ENCODE measurements around the gene ZNRD2. TPM values are rescaled to one million over a fixed set of nuclear protein-coding genes. Genes with fewer than 3 reads are reported as not detected.

The ZNRD2 gene
- total RNA-seq, 2 experiments from 2014 or later = 41.4 to 42.5 TPM

DNA sequence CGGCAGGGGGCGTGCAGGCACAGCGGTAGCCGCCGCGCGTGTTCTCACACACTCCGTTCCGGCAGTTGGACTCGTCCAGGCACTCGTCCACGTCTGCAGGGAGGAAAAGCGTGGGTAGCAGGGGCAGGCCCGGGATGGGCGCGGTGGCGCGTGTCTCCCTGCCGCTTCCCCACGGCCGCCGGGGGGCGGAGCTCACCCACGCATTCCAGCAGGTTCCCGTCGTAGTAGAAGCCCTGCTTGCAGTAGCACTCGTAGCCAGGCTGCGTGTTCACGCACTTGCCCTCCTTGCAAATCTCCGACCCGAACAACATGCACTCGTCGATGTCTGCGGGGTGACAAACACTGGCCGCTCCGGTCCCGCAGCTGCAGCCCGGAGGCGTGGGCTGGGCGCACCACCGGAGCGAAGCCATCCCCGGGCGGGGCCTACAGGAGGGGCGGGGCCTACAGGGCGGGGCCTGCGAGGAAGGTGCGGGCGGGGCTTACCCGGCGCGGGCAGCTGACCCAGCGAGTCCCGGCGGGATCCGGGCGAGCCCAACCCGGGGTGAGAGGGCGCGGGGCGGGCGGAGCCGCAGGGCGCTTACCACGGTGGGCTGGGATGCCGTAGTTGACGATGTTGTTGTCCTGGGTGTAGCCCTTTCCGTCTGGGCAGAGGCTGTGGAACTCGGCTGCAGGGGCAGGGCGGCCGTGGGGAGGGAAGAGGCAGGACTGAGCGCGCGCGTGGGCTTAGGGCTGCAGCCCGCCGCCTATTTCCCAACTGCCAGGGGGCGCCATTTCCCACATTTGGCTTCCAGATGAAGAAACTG lies 29.8 kb upstream of the ZNRD2 start:
- intact Hi-C loops (cut with micrococcal nuclease) = loop anchor here (1.0 to 2.0 kb wide), 7 partner anchors 12 to 158 kb away; partner anchors contain the start of genes MAP3K11, SLC25A45 and ZNRD2
- Mint-ChIP-seq H3K27ac (peak overlapping the region; percentile 82), H3K27me3 (ENCODE audit: low read depth) (no peaks in the 10 kb centered on the region), H3K36me3 (ENCODE audit: low read depth) (peaks cover 1% of the 10 kb centered on the region), H3K4me1 (ENCODE audit: low read depth) (peaks cover 16% of the 10 kb centered on the region), H3K9me3 (no peaks in the 10 kb centered on the region), H3K4me3 (peak overlapping the region; percentile 80)
- DNase-seq = peak; percentile 93
- CTCF ChIA-PET = interaction anchor here (0.7 to 4.0 kb wide), 25 partner anchors 8 to 166 kb away, joined by 3 to 86 read pairs (median 8); partner anchors contain the start of genes EHBP1L1, FAM89B, KCNK7 and RELA

DNA sequence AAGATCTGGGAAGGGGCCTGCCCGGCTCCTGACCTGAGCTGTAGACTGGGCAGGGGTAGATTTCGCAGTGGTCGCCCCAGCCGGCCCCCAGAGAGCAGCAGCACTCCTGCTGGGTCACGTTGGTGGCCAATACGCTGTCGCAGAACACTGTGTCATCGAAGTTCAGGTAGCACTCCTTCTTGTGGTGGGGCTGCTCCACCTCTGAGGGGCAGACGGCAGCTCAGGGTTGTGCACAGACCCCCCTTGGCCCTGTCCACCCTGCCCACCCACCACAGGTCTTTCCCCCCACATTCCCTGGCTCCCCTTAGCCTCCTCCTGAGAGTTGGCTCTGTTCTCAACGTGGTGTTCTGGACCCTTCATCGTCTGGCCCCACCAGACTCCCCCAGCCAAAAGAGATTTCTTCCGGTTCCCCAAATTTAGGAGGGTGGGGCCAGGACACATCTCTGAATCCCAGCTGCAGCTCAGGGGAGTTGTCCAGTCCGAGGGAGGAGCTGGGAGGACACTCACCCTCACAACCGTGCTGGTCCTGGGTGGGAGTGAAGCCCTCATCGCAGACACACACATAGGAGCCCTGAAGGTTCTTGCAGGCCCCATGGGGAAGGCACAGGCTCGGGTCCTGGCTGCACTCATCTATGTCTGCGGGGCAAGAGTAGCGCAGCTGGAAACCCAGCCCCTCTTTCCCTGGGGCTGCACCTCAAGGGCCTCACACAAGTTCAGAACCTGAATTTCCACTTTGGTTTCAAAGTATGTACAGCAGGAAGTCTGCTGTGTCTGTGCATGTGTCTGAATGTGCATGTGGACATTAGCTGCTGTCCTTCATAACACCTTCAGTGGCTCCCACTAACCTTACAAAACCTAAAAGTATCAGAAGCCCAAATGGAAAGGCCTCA lies 28.9 kb upstream of the ZNRD2 start:
- peak overlapping the region; percentile 82 for H3K27ac Mint-ChIP-seq
- no peak for DNase-seq
- peaks cover 1% of the 10 kb centered on the region for H3K36me3 Mint-ChIP-seq (ENCODE audit: low read depth)
- H3K9me3 Mint-ChIP-seq = no peaks in the 10 kb centered on the region
- peak overlapping the region; percentile 80 for H3K4me3 Mint-ChIP-seq
- intact Hi-C loops (cut with micrococcal nuclease) = loop anchor here (1.0 to 2.0 kb wide), 3 partner anchors 11 to 52 kb away; no protein-coding TSS in a partner anchor
- CTCF ChIA-PET = interaction anchor here (0.7 to 4.0 kb wide), 26 partner anchors 8 to 167 kb away, joined by 3 to 86 read pairs (median 7); partner anchors contain the start of genes EHBP1L1, FAM89B, KCNK7 and RELA
- H3K4me1 Mint-ChIP-seq (ENCODE audit: low read depth) = peaks cover 23% of the 10 kb centered on the region
- no peaks in the 10 kb centered on the region for H3K27me3 Mint-ChIP-seq (ENCODE audit: low read depth)

DNA sequence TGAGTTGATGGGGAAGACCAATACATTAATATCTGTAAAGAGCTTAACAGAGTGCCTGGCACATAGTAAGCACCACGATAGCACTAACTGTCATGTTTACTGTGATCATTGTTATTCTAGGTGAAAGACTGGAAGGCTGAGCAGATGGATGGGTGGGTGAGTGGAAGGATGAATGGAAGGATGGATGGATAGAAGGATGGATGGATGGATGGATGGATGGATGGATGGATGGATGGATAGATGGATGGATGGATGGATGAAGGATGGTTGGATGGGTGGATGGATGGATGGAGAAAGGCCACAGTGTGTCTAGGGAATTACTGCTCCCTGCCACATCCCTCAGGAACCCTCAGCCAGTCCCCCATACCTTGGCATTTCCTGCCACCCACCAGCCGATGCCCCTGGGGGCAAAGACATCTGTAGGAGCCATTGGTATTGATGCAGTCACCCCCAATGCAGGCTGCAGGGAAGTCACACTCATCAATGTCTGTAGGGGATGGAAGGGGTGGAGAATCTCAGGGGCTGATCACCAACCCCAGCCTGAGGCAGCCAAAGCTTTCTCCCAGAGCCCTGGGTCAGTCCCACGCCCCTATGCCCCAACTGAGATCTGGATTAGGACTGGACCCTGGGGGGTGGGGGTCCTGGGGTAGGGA lies 27.4 kb upstream of the ZNRD2 start:
- Mint-ChIP-seq H3K4me1 (ENCODE audit: low read depth) (peaks cover 29% of the 10 kb centered on the region), H3K27me3 (ENCODE audit: low read depth) (no peaks in the 10 kb centered on the region), H3K27ac (no peak overlapping the region), H3K36me3 (ENCODE audit: low read depth) (no peaks in the 10 kb centered on the region), H3K9me3 (no peaks in the 10 kb centered on the region), H3K4me3 (no peak overlapping the region)
- CTCF ChIA-PET = interaction anchor here (3.3 to 4.0 kb wide), 4 partner anchors 28 to 51 kb away, joined by 19 to 86 read pairs (median 32); partner anchors contain the start of genes EHBP1L1, FAM89B and ZNRD2
- intact Hi-C loops (cut with micrococcal nuclease) = no loop called here
- DNase-seq = no peak

DNA sequence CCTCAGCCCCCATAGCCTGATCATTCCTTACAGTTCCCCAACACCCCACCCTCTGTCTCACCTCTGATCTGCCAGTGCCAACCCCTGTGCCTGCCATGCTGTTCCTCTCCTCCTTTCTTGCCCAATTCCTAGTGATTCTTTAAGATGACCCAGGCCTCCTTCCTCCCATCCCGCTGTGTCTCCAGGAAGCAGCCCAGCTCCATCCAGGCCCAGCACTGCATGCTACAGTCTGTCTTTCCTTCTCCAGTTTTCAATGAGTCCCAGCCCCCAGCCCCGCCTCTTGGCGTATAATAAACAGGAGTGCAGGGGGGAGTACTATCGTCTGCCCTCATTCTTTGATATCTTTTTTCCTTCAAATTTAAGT lies 24.4 kb upstream of the ZNRD2 start:
- H3K4me1 Mint-ChIP-seq (ENCODE audit: low read depth) = peaks cover 39% of the 10 kb centered on the region
- no peaks in the 10 kb centered on the region for H3K27me3 Mint-ChIP-seq (ENCODE audit: low read depth)
- H3K27ac Mint-ChIP-seq = peak overlapping the region; percentile 39
- intact Hi-C loops (cut with micrococcal nuclease) = loop anchor here (1.0 kb wide), 1 partner anchor 24 kb away; the partner anchor contains the start of gene ZNRD2
- CTCF ChIA-PET = interaction anchor here (0.6 kb wide), 1 partner anchor 179 kb away, joined by 4 read pairs; no protein-coding TSS in a partner anchor
- H3K4me3 Mint-ChIP-seq = peak overlapping the region; percentile 71
- no peaks in the 10 kb centered on the region for H3K9me3 Mint-ChIP-seq
- no peak for DNase-seq
- peaks cover 7% of the 10 kb centered on the region for H3K36me3 Mint-ChIP-seq (ENCODE audit: low read depth)

DNA sequence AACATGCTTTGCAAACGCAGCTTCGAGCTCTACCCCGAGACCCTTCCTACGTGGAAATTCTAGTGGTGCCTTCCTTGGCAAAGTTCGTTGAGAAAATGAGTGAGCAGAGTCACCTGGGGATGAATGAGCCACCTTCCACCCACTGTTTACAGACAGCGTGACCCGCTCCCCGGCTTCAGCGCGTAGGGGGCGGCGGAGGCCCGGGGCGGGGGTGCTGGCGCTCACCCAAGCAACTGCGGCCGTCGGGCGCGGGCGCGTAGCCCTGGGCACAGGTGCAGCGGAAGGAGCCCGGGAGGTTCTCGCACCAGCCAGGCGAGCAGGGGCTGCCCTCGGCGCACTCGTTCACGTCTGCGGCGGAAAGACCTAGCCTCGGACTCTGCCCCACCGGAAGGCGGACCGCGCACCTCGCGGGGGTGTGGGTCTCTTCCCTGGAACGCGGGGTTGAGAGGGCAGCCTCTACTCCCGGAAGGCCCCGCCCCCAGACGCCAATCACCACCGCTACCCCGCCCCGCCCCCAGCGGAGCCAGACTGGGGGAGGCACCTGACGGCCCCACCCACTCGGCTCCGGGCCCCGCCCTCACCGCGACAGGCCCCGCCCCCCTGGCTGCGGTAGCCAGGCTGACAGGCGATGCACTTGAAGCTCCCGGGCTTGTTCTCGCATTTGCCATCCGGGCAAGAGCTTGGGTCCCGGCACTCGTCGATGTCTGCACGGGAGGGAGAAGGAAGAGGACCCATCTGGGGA lies 23.9 kb upstream of the ZNRD2 start:
- Mint-ChIP-seq H3K9me3 (no peaks in the 10 kb centered on the region), H3K4me1 (ENCODE audit: low read depth) (peaks cover 36% of the 10 kb centered on the region), H3K27ac (peak overlapping the region; percentile 72), H3K4me3 (peak overlapping the region; percentile 71), H3K27me3 (ENCODE audit: low read depth) (no peaks in the 10 kb centered on the region), H3K36me3 (ENCODE audit: low read depth) (peaks cover 9% of the 10 kb centered on the region)
- CTCF ChIA-PET = interaction anchor here (0.6 to 1.4 kb wide), 4 partner anchors 20 to 179 kb away, joined by 3 to 5 read pairs (median 4); no protein-coding TSS in a partner anchor
- intact Hi-C loops (cut with micrococcal nuclease) = loop anchor here (1.0 kb wide), 1 partner anchor 24 kb away; the partner anchor contains the start of gene ZNRD2
- DNase-seq = peak; percentile 98

DNA sequence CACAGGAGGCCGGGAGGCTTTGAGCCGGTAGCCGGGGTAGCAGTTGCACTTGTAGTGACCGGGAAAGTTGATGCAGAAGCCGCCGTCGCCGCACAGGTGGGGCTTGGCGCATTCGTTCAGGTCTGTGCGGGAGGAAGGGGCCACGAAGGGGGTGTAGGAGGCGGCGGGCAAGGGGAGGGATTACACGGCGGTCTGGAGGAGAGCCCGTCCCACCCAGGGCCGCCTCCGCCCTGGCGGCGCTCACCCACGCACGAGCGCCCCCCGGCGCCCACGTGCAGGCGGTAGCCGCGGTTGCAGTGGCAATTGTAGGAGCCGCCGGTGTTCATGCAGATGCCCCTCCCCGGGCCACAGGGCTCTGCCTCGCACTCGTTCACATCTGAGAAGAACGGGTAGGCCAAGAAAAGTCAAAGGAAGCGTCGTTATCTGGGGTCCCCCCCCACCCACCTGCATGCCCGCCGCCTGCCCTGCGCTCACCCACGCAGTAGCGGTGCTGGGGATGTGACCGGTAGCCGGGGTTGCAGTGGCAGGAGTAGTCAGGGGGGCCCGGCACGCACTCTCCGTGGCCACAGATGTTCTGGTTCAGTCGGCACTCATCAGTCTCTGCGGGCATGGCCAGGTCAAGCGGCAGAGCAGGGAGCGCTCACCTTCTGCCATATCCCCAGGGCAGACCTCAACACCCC lies 22.7 kb upstream of the ZNRD2 start:
- H3K4me1 Mint-ChIP-seq (ENCODE audit: low read depth) = peaks cover 40% of the 10 kb centered on the region
- intact Hi-C loops (cut with micrococcal nuclease) = no loop called here

DNA sequence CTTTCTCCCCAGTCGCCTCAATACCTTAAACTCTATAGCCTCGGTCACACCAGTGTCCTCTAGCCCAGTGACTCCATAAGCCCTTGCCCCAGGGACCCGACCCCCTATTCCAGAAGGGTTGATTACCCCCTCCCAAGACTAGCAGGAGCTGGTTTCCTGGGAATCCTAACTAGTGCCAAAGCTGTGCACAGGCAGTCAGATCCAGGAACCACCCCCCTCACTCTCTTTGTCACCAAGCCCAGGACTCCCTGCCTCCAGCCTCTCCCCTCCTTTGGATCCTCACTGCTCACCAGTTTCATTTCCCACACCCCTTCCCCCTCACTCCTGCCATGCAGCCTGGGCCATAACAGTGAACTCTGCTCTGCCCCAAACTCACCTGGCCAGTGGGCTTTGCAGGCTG lies 21.9 kb upstream of the ZNRD2 start:
- H3K27ac Mint-ChIP-seq = peak overlapping the region; percentile 28
- peaks cover 15% of the 10 kb centered on the region for H3K36me3 Mint-ChIP-seq (ENCODE audit: low read depth)
- H3K27me3 Mint-ChIP-seq (ENCODE audit: low read depth) = no peaks in the 10 kb centered on the region
- intact Hi-C loops (cut with micrococcal nuclease) = no loop called here
- peak overlapping the region; percentile 11 for H3K4me3 Mint-ChIP-seq
- CTCF ChIA-PET = interaction anchor here (0.6 to 2.8 kb wide), 4 partner anchors 8 to 136 kb away, joined by 3 to 10 read pairs (median 4); partner anchors contain the start of gene FAM89B
- H3K9me3 Mint-ChIP-seq = no peaks in the 10 kb centered on the region
- peaks cover 47% of the 10 kb centered on the region for H3K4me1 Mint-ChIP-seq (ENCODE audit: low read depth)
- no peak for DNase-seq

More for the DNA sequence above, 22.7 kb upstream of the ZNRD2 start:
- Mint-ChIP-seq H3K36me3 (ENCODE audit: low read depth) (peaks cover 15% of the 10 kb centered on the region), H3K27me3 (ENCODE audit: low read depth) (no peaks in the 10 kb centered on the region), H3K9me3 (no peaks in the 10 kb centered on the region), H3K4me3 (no peak overlapping the region), H3K27ac (no peak overlapping the region)
- CTCF ChIA-PET = interaction anchor here (0.8 to 2.8 kb wide), 3 partner anchors 7 to 167 kb away, joined by 3 to 10 read pairs (median 5); no protein-coding TSS in a partner anchor
- DNase-seq = no peak

DNA sequence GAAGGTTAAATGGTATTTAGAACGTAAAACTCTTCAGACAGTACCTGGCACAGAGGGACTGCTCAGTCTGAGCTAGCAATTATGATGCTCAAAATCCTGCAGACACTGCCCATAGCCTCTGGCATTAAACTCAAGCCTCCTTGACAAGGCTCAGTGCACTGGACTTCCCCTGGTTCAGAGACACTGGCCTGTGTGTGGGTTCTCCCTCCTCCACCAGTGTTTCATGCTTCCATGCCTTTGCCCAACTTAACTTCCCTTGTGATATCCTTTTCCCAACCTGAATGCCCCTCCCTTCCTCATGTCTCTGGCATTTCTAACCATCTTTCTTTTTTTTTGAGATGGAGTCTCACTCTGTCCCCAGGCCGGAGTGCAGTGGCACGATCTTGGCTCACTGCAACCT lies 21.2 kb upstream of the ZNRD2 start:
- Mint-ChIP-seq H3K27ac (no peak overlapping the region), H3K27me3 (ENCODE audit: low read depth) (no peaks in the 10 kb centered on the region), H3K4me3 (no peak overlapping the region), H3K4me1 (ENCODE audit: low read depth) (peaks cover 46% of the 10 kb centered on the region), H3K9me3 (no peaks in the 10 kb centered on the region), H3K36me3 (ENCODE audit: low read depth) (peaks cover 15% of the 10 kb centered on the region)
- CTCF ChIA-PET = interaction anchor here (1.0 to 2.8 kb wide), 3 partner anchors 8 to 24 kb away, joined by 4 to 10 read pairs (median 4); partner anchors contain the start of gene FAM89B
- intact Hi-C loops (cut with micrococcal nuclease) = no loop called here
- DNase-seq = no peak

DNA sequence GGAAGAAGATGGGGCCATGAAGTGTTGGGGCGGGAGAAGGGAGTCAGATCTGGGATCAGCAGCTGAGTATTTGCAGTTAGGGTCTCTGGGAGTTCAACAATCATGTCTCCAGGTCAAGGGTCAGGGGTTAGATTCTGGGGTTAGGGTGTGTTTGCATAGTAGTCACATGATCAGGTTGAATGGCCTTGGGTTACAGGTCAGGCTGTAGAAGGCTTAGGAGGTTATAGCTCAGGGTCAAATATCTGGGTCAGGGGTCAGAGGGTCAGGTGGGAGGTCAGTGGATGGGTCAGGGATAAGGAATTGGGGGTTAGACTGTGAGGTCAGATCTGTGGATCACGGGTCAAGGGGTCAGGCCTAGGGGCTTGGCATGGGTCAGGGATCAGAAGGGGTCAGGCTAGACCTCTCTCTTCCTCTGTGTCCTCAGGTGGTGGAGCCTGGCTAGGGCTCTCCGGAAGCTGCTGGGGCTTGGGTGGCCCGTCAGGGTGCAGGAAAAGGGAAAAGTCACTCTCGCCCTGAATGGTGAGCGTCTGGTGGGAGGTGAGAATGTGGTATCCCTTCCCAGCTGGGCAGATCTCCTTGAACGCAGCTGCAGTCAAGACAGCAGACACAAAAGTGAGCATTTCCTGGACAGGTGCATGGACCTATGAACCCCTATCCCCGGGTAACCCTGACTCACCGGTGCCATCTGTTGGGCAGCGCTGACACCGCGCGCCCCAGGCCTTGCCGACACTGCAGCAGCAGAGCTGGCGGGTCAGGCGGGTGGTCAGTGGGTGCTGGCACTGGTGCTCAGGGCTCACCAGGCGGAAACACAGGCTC lies 18.5 kb upstream of the ZNRD2 start:
- DNase-seq = peak; percentile 76
- Mint-ChIP-seq H3K36me3 (ENCODE audit: low read depth) (peaks cover 15% of the 10 kb centered on the region), H3K27me3 (ENCODE audit: low read depth) (no peaks in the 10 kb centered on the region), H3K4me1 (ENCODE audit: low read depth) (peaks cover 63% of the 10 kb centered on the region), H3K9me3 (no peaks in the 10 kb centered on the region), H3K27ac (peak overlapping the region; percentile 61), H3K4me3 (no peak overlapping the region)
- intact Hi-C loops (cut with micrococcal nuclease) = loop anchor here (1.0 kb wide), 1 partner anchor 10 kb away; no protein-coding TSS in a partner anchor
- CTCF ChIA-PET = interaction anchor here (0.6 to 2.2 kb wide), 6 partner anchors 9 to 182 kb away, joined by 3 to 21 read pairs (median 4); partner anchors contain the start of gene FAM89B
